Measurements from ENCODE around the gene RABEPK.

DNA sequence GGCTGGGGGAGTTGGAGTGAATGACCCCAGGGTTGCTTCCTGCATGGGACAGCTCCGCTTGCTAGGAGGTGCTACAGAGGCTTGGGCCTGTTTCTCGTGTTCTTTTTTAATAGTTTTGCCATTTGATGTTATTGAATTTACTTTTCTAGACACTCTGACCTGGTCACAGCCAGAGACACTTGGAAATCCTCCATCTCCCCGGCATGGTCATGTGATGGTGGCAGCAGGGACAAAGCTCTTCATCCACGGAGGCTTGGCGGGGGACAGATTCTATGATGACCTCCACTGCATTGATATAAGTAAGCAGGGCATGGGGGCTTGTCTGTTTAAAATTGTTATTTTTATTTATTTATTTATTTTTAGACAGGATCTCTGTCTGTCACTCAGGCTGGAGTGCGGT lies 27.4 kb downstream of the RABEPK start:
- TF ChIP-seq, protein P1, sequence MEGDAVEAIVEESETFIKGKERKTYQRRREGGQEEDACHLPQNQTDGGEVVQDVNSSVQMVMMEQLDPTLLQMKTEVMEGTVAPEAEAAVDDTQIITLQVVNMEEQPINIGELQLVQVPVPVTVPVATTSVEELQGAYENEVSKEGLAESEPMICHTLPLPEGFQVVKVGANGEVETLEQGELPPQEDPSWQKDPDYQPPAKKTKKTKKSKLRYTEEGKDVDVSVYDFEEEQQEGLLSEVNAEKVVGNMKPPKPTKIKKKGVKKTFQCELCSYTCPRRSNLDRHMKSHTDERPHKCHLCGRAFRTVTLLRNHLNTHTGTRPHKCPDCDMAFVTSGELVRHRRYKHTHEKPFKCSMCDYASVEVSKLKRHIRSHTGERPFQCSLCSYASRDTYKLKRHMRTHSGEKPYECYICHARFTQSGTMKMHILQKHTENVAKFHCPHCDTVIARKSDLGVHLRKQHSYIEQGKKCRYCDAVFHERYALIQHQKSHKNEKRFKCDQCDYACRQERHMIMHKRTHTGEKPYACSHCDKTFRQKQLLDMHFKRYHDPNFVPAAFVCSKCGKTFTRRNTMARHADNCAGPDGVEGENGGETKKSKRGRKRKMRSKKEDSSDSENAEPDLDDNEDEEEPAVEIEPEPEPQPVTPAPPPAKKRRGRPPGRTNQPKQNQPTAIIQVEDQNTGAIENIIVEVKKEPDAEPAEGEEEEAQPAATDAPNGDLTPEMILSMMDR (IDR thresholded peaks at IDR 0.05), result no peak
- no peak for TF ChIP-seq POLR2A (IDR thresholded peaks at IDR 0.05)
